HG03025 (cell line): ENCODE results near the gene PLIN3.
"Not testable (repeated sequence)": the region's sequence is repeated elsewhere in the genome, so short reads cannot be mapped to it uniquely, and the experiment has no call there.

Experiments
- ATAC-seq: cut with Tn5 transposase; IDR thresholded peaks from one replicate; pipeline ENCODE4 v1.9.1; 2021; ENCODE audit warnings: mild to moderate bottlenecking, moderate library complexity; ENCODE audit not compliant: unreplicated experiment, low FRiP score

Gene PLIN3

DNA sequence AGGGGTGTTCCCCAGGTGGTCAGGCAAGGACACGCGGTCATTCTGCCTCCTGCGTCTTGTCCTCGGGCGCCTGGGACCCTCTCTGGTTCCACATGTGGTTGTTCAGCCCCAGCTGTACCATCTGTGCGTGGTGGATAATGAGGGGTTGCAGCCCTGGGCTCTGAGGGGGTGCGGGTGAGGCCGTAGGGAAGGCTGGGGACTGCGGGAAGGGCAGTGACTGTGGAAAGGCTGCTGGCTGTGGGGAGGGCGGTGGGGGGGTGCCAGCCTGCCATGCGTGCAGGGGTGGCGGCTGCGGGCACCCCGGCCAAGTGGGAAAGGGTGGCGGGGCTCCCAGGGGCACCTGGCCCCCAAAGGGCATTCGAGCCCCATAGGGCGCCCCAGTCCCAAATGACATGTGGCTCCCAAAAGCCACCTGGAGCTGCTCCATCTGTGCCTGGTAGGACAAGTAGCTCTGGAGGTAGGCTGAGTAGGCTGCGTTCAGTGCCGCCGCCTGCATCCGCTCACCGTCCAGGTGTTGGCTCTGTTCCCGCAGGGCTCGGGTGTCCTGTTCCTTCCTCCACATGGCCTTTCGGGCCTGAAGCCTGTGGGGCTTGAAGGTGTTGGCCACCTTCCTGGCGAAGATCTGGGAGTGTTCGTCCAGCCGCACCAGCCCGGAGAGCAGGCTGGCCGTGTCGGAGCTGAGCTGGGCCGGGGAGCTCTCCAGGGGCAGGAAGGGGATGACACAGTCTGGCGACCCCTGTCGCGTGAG, 51.1 kb downstream of the PLIN3 start:
- no peak for ATAC-seq

DNA sequence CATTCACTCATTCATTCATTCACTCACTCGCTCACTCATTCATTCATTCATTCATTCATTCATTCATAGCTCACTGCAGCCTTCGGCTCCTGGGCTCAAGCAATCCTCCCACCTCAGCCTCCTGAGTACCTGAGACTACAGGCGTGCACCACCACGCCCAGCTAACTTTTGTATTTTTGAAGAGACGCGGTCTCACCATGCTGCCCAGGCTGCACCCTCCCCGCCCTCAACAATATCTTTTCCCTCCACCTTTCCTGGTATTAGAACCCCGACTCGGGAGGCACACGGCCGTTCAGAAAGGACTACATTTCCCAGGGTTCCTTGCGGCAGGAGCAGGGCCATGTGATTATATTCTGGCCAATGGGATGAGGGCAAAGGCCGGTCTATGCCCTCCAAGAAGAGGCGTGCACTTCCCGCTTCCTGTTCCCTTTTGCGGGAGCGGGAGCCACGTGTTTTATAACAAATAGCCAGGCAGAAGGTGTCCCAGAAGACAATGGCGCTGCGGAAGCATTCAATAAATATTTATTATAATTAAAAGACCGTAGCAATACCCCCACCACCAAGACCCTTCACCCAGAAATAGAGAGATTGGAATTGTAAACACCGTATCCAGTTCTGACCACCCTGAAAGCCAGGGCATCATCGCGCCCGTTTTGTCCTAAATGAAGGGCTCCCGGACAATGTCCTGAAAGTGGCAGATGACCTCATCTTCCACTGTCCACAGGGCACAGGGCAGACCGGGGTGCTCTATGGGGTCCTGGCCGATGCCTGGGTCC, 51.9 kb downstream of the PLIN3 start:
- no peak for ATAC-seq

DNA sequence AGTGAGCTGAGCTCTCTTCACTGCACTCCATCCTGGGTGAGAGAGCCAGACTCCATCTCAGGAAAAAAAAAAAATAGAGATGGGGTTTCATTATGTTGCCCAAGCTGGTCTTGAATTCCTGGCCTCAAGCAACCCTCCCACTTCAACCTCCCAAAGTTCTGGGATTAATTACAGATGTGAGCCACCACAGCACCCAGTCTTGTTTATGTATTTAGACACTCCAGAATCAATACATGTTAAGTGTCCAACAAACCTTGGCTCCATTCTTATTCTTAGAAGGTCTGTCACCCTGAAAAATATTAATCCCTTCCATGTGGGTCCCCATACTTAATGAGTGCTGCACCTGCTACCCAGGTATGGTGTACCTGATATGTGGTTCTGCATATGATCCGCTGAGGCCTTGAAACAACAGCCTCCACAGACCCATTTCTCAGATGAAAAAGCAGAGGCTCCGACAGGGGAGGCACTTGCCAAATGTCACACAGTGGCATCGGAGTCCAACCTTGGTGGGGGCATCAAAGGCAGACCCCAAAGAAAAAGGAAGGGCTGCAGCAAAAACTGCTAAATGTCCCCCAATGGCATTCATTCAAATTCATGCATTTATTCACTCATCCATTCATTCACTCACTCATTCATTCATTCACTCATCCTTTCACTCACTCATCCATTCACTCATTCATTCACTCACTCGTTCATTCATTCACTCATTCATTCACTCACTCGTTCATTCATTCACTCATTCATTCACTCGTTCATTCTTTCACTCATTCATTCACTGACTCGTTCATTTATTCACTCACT, 52.6 kb downstream of the PLIN3 start:
- ATAC-seq: no peak

DNA sequence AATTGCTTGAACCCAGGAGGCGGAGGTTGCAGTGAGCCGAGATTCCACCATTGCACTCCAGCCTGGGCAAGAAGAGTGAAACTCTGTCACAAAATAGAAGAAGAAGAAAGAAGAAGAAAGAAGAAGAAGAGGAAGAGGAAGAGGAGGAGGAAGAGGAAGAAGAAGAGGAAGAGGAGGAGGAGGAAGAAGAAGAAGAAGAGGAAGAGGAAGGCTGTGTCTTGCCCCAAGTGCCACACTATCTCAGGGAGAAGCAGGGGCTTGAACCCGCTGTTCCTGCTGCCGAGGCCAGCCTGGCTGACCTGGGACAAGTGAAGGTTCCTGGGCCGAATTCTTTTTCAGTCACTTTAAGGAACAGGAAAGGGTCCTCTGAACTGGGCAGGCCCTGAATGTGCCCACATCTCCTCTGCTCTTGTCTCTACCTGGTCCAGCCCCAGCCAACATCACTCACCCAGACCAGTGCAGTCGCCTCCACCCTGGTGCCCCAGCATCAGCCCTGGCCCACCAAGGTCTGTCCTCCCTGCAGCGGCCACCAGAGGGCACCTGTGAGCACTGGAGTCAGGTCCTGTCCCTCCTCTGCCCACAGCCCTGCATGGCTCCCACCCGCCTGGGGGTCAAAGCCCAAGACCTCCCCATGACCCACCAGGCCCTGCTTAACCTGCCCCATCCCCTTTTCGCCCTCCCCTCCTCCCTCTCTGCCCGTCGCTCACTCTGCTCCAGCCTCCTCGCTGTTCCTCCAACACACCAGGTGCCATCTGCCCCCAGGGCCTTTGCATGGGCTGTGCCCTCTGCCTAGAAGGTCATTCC, 55.9 kb downstream of the PLIN3 start:
- ATAC-seq: no peak

DNA sequence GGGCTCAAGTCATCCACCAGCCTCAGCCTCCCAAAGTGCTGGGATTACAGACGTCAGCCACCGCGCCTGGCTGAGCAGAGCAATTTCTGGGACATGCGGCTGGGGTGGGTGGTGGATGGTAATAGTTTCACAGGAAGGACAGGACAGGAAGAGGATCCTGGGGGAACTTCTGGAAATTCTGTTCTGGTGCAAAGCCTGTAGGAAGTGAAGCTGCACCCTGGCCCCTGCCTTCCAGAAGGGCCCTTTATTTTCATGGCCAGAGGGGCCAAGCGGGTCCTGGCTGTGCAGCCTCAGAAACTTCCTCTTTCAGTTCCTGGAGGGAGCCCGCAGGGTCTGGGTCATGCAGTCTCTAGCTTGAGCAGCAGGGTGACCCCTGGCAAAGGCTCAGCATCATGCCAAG, 60.3 kb downstream of the PLIN3 start:
- ATAC-seq: no peak

DNA sequence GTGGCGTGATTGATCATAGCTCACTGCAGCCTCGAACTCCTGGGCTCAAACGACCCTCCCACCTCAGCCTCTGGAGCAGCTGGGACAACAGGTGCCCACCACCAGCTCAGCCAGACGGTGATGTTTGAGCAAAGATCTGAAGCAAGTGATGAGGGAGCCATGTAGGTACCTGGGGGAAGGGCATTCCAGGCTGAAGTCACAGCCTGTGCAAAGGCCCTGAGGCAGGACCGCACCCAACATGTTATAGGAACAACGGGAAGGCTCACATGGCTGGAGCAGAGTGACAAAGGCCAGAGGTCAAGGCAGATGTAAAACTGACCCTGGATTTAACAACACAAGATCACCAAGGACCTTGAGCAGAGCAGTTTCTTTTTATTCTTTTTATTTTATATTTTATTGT, 61.1 kb downstream of the PLIN3 start:
- no peak for ATAC-seq

DNA sequence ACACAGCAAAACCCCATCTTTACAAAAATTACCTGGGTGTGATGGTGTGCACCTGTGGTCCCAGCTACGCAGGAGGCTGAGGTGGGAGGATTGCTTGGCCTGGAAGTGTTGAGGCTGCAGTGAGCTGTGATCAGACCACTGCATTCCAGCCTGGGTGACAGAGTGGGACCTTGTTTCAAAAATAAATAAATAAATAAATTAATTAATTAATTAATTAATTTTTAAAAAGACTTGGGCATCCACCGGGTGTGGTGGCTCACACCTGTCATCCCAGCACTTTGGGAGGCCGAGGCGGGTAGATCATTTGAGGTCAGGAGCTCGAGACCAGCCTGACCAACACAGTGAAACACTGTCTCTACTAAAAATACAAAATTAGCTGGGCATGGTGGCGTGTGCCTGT, 62.3 kb downstream of the PLIN3 start:
- ATAC-seq: not testable (repeated sequence)

DNA sequence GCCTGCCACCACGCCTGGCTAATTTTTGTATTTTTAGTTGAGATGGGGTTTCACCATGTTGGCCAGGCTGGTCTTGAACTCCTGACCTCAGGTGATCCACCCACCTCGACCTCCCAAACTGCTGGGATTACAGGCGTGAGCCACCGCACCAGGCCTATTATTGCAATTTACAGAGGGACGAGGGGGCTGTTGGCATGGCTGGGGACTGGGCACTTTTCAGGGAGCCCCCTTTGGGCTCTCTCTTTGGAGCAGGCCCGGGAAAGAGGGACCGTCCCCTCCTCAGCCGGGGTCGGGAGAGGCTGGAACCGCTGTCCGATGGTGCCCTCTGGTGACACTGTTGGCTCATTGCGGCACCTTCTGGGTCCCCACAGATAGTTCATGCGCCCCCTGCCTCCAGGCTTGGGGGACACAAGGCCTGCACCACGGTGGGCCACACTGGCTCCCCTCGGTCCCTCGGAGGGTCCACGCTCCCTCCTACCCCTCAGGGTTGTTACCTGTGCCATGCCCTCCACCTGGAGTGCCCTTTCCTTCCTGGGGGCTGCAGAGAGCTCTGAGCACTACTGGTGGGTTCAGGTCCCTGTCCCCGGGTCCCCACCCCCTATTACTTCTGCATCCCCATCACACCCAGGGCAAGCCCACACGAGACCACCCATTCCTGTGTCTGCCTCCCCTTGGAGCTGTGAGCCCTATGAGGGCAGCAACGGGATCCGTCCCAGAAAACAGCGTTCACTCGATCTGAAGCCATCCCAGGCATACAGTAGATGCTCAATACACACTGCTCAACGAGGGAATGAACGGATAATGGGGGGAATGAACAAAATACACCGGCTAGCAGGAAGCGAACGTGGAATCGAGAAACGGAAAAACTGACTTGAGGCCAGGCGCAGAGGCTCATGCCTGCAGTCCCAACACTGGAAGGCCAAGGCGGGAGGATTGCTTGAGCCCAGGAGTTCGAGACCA, 63.5 kb downstream of the PLIN3 start:
- no peak for ATAC-seq

DNA sequence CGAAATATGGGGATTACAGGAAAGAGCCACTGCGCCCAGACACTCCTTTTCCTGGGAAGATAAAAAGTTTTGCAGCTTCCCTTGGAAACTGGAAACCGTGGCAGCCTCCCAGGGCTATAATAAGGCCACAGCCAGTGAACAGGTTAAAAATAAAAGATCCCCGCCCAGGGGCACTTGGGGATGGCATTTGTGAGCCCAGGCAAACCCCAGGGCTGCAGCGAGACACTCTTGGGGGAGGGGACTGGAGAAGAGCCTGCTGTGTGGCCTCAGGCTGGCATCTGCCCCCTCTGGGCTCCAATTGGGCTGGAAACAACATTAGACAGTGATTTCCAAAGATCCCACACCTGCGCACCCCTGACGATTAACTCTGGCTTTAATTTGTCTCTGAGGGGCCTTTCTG, 64.8 kb downstream of the PLIN3 start:
- no peak for ATAC-seq

DNA sequence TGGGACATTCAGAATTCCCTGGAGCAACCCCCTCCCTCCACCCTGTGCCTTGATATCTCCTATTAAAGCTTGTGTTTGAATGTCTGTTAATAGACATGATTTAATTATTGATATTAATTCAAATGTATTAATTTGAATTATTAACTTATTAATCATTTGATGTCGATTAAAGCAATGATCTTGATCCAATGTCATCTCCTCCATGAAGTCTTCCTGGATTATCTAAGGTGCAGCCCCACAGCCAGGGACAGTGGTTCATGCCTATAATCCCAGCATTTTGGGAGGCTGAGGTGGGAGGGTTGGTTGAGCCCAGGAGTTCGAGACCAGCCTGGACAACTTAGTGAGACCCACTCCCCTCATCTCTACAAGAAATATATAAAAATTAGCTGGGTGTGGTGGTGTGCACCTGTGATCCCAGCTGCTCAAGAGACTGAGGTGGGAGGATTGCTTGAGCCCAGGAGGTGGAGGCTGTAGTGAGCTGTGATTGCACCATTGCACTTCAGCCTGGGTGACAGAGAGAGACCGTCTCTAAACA, 66.3 kb downstream of the PLIN3 start:
- no peak for ATAC-seq

DNA sequence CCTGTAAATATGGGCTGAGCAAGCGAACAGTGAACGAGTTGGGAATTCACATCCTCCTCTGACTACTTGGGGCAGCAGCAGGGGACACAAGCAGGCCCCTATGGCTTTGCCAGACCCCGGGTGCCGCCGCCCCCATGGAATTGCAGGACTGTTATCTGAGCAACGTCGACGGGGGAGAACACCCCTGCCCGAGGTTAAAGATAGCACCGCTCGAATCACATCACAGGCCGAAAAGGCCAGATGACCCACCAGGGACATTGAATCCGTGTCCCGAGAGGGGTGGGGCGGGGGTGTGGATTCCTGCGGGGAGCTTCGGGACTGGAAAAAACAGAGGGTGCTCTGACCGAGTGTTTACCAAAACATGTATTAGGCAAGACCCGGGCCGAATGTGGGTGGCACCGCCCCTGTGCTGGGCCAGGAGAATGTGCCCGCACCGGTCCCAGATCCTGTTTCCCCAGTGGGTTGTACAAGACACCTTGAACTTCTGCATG, 66.8 kb downstream of the PLIN3 start:
- ATAC-seq: no peak

DNA sequence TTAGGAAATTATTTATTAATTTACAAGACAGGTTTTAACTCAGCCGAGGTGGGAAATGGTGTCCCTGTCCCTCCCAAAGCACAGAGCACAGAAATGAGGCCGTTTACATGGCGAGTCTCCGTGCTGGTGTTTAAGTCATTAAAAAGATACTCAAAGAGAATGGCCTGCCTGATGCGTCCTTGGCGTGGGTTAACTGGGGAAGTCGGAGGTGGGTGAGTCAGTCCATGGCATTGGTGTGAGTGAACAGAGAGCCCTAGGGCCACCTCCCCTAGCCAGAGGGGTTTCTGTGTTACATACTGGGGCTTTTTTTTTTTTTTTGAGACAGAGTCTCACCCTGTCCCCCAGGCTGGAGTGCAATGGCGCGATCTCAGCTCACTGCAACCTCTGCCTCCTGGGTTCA, 72.1 kb downstream of the PLIN3 start:
- no peak for ATAC-seq

DNA sequence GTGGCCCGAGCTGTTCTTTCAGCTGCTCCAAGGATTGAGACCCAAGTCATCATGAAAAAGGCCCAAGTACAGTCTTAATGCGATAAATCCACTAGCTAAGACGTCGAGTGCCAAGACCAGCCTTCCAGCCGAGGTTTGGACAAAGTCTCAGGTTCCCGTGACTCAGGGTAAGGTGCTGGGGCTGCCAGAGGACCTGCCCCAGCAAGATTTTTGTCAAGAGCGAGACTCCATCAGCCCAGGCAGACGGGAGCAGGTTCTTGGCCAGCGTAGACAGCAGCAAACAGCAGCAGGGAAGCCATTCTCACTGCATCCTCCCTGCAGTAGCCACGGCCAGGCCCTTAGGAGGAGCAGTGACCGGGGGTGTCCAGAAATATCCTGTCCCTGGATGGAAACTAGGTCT, 72.5 kb downstream of the PLIN3 start:
- no peak for ATAC-seq

DNA sequence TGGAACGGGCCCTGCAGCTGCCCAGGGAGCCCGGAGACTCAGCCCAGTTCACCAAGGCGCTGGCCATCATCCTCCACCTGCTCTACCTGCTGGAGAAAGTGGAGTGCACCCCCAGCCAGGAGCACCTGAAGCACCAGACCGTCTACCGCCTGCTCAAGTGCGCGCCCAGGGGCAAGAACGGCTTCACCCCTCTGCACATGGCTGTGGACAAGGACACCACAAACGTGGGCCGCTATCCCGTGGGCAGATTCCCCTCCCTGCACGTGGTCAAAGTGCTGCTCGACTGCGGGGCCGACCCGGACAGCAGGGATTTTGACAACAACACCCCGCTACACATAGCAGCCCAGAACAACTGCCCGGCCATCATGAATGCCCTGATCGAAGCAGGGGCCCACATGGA, 74.2 kb downstream of the PLIN3 start:
- ATAC-seq: not testable (repeated sequence)

DNA sequence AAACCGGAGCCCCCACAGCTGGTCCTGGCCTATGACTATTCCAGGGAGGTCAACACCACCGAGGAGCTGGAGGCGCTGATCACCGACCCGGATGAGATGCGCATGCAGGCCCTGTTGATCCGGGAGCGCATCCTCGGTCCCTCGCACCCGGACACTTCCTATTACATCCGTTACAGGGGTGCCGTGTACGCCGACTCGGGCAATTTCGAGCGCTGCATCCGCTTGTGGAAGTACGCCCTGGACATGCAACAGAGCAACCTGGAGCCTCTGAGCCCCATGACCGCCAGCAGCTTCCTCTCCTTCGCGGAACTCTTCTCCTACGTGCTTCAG, 74.6 kb downstream of the PLIN3 start:
- ATAC-seq: not testable (repeated sequence)

DNA sequence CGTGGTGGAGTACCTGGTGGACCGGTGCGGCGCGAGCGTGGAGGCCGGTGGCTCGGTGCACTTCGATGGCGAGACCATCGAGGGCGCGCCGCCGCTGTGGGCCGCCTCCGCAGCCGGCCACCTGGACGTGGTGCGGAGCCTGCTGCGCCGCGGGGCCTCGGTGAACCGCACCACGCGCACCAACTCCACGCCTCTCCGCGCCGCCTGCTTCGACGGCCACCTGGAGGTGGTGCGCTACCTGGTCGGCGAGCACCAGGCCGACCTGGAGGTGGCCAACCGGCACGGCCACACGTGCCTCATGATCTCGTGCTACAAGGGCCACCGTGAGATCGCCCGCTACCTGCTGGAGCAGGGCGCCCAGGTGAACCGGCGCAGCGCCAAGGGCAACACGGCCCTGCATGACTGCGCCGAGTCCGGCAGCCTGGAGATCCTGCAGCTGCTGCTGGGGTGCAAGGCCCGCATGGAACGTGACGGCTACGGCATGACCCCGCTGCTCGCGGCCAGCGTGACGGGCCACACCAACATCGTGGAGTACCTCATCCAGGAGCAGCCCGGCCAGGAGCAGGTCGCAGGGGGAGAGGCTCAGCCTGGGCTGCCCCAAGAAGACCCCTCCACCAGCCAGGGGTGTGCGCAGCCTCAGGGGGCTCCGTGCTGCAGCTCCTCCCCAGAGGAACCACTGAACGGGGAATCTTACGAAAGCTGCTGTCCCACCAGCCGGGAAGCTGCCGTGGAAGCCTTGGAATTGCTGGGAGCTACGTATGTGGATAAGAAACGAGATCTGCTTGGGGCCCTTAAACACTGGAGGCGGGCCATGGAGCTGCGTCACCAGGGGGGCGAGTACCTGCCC, 75.2 kb downstream of the PLIN3 start:
- not testable (repeated sequence) for ATAC-seq

DNA sequence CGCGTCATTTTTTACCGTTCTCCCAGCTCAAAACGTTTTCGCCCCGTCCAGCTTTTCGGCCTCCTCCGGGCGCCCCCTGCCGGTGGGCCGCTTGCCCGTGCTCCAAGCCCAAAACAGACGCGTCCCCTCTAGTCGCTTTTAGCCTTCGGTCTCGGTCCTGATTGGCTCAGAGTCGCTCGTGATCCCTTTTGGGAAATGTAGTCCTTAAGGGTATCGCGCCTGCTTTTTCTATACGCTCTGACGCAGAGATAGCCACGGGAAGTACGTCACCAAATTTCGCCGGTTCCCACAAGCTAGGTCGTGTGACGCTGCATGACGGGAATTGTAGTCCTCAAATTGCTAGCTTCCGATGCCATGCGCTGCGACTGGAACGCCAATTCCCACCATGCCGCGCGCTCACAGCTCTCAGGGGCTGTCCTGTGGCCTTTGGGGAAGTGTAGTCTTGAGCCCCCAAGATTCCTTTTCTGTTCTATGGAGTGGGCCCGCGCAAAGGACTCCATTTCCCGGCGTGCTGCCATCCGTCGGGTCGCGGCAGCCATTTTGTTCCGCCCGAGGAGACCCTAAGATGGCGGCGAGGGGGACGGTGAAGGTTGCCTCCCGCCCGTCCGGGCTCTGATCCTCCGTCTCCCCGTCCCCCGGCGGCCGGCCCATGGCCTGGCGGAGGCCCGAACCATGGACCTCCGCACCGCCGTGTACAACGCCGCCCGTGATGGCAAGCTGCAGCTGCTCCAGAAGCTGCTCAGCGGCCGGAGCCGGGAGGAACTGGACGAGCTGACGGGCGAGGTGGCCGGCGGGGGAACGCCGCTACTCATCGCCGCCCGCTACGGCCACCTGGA, 76.1 kb downstream of the PLIN3 start, which contains the start of gene FEM1A:
Gene FEM1A (plus strand): TSS at position 552 of the 836 bp plus-strand sequence. CDS start 121 bp downstream, at position 673.
- peak; percentile 95 for ATAC-seq
